Iris pigment epithelial cell (primary cell): ENCODE results near the gene TIAM2.
"Not testable (repeated sequence)": the region's sequence is repeated elsewhere in the genome, so short reads cannot be mapped to it uniquely, and the experiment has no call there.

Experiments used
- DNase-seq: peaks from one replicate; pipeline ENCODE4 v3.0.0-alpha.2; 2011; ENCODE audit warnings: low read depth

Gene TIAM2

DNA sequence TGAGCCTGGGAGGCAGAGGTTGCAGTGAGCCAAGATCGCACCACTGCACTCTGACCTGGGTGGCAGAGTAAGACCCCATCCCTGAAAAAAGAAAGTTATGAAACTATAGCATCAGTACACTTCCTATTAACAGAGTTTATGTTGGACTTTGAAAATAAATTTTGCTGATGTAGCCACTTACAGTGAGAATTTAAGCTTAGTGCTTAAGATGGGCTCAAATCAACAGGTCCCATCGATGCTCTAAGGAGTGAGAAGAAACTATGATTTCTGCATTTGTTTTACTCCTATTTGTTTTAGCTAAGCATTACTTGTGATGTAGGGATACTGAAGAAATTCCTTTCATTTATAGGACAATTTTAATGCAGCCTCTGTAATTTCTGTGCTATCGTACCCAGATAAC, 175.4 kb downstream of the TIAM2 start:
- no peak for DNase-seq

DNA sequence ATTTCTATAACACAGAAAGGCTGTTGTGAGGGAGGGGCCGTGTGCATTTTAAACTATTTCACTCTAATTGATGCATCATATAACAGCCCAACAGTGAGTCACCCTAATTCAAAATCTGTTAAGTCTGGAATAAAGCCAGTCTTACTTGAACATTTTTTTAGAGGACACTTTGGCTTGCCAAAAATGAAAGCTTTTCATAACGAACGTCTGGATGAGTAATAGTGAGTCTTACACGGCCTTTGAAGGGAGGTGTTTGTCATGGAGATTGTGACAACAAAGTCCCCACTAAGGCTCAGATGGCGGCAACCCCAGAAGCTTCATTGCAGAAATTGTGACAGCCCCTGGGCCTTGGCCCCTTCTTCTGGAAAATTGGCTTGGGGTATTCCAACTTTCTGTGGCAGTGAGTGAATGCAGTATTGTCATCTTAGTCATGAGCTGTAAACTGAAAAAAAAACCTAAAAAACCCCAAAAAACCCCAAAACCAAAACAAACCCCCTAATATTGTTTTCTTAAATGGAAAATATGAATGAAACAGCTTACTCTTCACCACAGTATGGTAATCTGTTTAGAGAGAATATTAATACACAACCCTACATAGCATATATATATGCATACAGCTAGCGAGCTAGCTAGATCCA, 176.1 kb downstream of the TIAM2 start:
- DNase-seq = peak; percentile 94

GRCh38 chr6:155171747-155172449, 176.8 kb downstream of the TIAM2 start:
- DNase-seq = peak; percentile 57

DNA sequence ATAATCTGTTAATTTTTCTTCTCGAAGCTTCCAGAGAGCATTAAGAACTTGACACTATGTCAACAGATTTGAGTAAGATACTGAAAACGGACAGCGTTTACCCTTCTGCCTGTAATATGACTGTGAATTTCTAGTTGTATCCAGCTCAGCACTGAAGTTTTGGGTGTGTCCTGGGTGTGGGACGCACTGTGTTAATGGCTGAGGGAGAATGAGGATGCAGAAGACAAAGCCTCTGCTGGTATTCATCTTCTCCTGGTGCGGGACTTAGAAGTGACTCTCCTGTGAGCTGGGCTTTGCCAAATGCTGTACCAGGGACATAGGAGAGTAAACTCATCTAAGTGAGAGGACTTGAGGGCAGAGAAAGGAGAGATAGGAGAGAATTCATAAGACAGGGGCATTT, 178.4 kb downstream of the TIAM2 start:
- DNase-seq = no peak

DNA sequence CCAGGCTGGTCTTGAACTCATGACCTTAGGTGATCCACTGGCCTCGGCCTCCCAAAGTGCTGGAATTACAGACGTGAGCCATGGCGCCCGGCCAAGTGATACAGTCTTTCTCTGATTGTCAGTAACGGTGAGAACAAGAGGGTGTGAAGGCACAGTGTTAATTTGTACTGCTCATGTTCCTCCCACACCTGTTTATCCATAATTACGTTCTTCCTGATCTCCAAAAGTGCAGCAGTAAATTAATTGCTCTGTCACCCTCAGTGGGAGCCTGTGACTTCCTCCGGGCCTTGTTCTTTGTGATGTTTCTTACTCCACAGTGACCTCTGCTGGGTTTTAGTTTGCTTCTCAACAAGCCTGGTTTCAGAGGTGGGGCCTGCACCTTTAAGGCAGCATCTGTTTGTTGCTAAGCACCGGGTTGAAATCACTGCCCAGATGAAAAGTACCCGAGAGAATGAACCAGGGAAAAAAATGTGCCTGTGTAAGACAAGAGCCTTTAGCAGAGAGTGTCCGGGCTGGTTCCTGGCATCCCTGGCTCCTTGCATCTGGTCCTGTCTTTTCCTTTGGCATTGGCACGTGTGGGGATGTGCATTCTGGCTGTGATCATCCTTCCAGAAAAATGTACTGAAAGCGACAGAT, 179.6 kb downstream of the TIAM2 start:
- DNase-seq = peak; percentile 86

GRCh38 chr6:155177363-155177961, 182.3 kb downstream of the TIAM2 start:
- peak; percentile 71 for DNase-seq

- no peak for DNase-seq
These were observed 186.4 kb downstream of the TIAM2 start for GRCh38 chr6:155181498-155181897.

DNA sequence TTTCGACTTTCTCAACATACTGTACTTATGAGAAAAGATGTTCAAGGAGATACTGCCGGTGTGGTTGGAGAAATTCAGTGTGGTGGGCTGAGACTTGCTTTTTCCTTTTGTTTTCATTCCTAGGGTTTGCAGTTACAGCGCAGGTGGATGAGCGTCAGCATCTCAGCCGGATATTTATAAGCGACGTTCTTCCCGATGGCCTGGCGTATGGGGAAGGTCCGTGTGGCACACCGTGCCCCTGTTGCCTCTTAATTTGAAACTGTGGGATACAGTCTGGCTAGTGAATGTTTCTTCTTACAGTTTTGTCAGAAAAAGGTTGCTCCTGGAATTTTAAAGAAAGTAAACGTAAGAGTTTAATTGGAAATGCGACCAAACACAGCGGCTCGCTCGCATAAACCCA, 187.0 kb downstream of the TIAM2 start:
- no peak for DNase-seq

GRCh38 chr6:155183095-155183494, 188.0 kb downstream of the TIAM2 start:
- DNase-seq = no peak

DNA sequence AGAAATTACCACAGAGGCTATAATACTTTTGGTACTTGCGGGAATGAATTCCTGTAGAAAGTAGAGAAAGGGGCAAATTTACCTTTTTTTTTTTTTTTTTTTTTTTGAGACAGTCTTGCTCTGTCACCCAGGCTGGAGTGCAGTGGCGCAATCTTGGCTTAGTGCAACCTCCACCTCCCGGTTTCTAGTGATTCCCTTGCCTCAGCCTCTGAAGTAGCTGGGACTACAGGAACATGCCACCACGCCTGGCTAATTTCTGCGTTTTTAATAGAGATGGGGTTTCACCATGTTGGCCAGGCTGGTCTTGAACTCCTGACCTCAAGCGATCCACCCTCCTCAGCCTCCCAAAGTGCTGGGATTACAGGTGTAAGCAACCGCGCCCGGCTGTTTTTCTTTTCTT, 189.9 kb downstream of the TIAM2 start:
- not testable (repeated sequence) for DNase-seq

- DNase-seq = peak; percentile 84
These were observed 190.4 kb downstream of the TIAM2 start for GRCh38 chr6:155185544-155185943.

- peak; percentile 46 for DNase-seq
These were observed 191.0 kb downstream of the TIAM2 start for GRCh38 chr6:155186052-155186658.

- DNase-seq = peak; percentile 55
These were observed 192.0 kb downstream of the TIAM2 start for GRCh38 chr6:155187106-155187505.

GRCh38 chr6:155187994-155188706, 193.0 kb downstream of the TIAM2 start:
- peak; percentile 63 for DNase-seq

GRCh38 chr6:155188707-155189496, 193.8 kb downstream of the TIAM2 start:
- peak; percentile 98 for DNase-seq

DNA sequence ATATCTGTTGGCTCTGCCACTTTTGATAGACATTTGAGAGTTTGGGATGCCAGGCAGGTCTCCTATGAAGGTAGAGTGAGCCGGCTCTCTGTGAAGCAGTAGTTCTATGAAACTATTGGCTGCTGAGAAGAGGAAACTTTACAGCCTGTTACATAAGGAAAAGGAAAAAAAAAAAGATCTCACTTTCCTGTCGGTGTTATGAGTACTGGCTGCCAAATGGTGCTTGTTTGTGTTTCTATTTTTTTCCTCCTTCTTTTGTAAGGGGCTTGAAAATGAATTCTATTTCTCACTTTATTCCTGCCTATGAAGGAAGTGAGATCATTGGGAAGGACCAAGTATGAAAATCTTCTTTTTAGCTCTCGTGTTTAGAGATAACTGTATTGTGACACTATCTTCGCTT, 195.6 kb downstream of the TIAM2 start:
- no peak for DNase-seq

GRCh38 chr6:155193526-155193925, 198.4 kb downstream of the TIAM2 start:
- no peak for DNase-seq

DNA sequence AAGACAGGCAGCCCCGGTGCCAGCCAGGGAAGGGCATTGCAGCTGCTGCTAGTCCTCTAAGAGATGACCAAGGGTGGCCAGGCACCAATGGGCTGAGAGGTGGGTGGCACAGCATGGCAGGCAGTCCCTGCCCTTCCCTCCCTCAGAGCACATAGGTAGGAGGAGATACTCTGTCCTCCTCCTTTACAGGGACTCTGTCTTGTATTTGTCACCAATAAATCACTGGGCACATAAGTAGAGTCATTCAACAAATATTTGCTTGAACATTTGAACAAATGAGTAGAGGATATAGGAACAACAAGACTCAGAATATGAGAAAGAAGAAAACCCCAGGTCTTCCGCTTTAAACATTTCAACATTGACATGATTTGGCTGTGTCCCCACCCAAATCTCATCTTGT, 199.3 kb downstream of the TIAM2 start:
- DNase-seq = no peak

GRCh38 chr6:155195903-155196302, 200.8 kb downstream of the TIAM2 start:
- no peak for DNase-seq

- no peak for DNase-seq
These were observed 201.8 kb downstream of the TIAM2 start for GRCh38 chr6:155196911-155197310.

DNA sequence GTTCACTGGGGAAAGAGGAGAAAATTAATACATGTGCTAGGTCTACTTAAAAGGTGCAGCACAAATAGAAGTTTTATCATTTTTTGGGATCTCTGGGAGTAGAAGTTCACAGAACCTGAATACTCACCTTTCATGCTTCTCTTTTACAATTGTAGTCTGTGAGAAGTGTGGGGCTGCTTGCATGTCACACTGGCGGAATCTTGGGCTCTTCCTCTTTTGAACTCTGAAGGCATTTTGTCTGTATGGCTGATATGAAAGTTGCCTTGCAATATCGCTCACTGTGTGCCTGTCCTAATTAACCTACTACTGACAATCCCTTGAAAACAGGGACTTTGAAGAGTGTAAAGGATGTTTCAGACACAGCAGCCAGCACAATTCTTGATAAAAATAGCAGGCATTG, 202.8 kb downstream of the TIAM2 start:
- no peak for DNase-seq
